GM21423 (cell line): ENCODE measurements around the gene FBXO27.
A peak's percentile ranks its signal among the peaks of the same experiment; 100 is the strongest.
"Not testable (repeated sequence)": the region's sequence is repeated elsewhere in the genome, so short reads cannot be mapped to it uniquely, and the experiment has no call there.

Source experiments
- ATAC-seq: cut with Tn5 transposase; IDR thresholded peaks from one replicate; pipeline ENCODE4 v1.9.1; 2021; ENCODE audit warnings: mild to moderate bottlenecking, moderate library complexity; ENCODE audit not compliant: unreplicated experiment

FBXO27 gene

DNA sequence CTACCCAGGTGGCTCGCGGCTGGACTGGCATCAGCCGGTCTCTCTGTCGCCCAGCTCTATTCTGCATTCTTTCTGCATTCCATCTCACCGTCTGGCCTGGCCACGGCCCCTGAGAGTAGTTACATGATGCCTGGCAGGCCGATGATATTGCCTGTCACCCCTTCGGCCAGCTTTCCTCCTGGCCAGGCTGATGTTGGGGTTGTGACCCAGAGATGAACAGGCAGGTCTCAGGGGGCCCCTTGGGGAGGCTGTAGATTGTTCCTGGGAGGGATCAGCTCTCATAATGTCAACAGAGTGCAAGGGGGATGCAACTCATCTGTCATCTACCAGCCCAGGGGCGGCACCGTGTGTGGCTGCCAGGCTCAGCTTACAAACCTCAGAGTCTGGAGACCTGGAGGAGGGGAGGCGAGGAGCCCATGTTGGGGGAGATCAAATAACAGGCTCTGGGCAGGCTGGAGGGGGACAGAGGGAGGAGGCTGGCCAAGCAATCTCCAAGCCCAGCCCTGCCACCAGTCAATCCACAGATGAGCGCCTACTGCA lies 43.2 kb downstream of the FBXO27 start:
- no peak for ATAC-seq

DNA sequence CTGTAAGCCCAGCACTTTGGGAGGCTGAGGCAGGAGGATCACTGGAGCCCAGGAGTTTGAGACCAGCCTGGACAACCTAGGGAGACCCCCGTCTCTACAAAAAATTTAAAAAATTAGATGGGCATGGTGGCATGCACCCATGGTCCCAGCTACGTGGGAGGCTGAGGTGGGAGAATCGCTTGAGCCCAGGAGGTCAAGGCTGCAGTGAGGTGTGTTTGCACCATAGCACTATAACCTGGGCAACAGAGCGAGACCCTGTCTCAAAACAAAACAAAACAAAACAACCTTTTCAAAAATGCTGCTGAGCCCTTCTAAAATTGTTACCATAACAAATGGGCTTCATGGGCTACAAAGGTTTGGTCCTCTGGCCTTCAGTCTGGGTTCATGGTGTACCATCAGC lies 43.7 kb downstream of the FBXO27 start:
- ATAC-seq = not testable (repeated sequence)

DNA sequence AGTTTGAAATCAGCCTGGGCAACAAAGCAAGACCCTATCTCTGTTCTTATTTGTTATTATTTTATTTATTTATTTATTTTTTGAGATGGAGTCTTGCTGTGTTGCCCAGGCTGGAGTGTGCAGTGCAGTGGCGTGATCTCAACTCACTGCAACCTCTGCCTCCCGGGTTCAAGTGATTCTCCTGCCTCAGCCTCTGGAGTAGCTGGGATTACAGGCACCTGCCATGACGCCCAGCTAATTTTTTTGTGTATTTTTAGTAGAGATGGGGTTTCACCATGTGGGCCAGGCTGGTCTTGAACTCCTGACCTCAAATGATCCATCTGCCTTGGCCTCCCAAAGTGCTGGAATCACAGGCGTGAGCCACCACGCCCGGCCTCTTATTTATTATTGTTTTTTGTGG lies 44.6 kb downstream of the FBXO27 start:
- ATAC-seq = not testable (repeated sequence)

DNA sequence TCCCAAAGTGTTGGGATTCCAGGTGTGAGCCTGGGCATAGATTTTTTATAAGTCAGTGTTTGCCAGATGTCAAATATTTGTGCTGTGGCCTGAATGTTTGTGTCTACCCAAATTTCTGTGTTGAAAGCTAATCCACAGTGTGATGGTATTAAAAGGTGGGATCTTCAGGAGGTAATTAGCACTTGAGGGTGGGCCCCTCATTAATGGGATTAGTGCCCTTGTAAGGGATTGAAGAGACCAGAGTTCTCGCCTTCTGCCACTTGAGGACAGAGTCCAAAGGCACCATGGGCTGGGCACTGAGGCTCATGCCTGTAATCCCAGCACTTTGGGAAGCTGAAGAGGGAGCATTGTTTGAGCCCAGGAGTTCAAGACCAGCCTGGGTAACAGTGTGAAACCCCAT lies 47.1 kb downstream of the FBXO27 start:
- no peak for ATAC-seq

DNA sequence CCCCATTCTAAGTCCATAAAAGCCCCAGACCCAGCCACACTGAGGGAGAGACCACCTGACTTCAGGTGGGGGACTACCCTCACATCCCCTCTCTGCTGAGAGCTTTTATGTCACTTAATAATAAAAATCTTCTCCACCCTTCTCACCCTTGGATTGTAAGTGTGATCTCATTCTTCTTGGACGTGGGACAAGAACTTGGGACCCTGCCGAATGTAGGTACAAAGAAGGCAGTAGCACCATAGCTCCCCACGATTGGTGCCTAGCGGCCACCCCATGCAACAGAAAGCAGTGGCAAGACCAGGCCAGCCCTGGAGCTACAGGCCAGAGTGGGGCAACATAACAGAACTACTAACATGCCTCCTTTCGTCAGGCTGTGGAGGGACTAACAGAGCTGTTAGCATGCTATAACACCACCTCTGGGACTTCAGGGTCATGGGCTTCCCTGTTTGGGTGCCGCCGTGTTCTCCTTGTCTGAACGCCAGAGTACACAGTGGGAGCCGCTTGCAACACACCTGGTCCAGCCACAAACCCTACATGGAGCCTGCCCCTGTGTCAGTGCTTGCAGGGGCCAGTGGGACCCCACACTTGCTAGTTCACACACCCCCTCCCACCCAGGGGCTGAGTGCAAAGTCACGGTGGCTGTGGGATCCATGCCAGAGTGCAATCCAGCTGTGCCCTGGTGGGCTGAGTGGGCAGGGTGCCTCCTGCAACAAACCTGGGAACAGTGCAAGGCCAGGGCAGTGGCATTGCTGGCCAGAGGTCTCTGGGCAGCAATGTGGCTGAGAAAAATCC lies 51.6 kb downstream of the FBXO27 start:
- ATAC-seq = no peak

DNA sequence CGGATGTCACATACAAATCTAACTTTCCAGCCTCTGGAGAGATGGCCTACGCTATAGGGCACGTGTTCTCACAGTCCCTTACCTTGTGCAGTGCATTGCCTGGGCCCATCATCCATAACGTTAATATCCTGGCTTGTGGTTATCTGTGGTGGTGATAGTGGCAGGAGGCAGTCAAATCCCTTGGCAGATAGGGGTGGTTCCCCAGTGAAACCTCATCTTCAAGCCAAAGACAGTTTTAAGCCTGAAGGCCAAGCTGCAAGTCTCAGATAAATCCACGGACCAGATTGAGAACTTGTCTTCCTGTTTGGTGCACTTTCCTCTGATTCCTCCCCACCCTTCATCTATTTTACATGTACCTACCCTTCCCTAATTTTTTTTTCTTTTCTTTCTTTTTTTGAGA lies 52.5 kb downstream of the FBXO27 start:
- no peak for ATAC-seq

DNA sequence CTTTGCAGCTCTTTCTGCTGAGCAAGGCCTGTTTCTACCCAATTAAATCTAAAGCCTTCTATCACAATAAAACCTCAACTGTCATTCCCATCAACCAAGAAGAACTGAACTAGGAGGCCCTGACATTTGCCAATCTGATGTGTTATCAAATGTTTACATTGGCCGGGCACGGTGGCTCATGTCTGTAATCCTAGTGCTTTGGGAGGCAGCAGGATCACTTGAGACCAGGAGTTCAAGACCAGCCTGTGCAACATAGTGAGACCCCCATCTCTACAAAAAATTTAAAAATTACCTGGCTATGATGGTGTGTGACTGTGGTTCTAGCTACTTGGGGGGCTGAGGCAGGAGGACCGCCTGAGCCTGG lies 54.0 kb downstream of the FBXO27 start:
- ATAC-seq = no peak

DNA sequence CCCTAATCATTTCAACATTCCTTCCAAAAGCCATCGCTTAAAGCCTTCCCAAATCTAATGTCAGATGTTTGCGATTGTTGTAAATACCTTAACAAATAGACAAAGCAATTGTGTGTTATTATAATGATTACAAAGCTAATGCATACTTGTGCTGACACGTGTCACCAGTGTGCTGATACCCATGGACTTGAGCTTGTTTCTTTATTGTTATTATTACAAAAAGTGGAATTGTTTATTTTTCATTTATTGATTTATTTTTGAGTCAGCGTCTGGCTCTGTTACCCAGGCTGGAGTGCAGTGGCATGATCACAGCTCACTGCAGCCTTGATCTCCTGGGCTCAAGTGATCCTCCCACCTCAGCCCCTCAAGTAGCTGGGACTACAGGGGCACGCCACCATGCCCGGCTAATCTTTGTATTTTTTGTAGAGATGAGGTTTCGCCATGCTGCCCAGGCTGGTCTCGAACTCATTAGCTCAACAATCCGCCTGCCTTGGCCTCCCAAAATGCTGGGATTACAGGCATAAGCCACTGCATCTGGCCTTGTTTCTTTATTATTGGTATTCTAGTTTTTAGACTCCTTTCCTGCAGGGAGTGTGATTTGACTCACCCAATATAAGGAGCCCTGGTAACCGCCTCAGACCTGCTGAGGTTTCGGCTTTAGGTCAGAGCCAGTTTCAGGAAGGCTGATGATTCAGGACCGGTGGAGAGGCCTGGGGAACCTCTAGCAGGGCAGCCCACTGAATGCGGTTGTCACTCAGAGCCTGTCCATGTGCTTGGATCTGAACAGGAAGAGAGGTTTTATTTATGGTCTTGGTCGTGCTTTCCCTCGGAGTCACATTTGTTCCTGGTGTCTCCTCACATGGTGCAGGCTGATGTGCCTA lies 54.7 kb downstream of the FBXO27 start:
- peak; percentile 72 for ATAC-seq

DNA sequence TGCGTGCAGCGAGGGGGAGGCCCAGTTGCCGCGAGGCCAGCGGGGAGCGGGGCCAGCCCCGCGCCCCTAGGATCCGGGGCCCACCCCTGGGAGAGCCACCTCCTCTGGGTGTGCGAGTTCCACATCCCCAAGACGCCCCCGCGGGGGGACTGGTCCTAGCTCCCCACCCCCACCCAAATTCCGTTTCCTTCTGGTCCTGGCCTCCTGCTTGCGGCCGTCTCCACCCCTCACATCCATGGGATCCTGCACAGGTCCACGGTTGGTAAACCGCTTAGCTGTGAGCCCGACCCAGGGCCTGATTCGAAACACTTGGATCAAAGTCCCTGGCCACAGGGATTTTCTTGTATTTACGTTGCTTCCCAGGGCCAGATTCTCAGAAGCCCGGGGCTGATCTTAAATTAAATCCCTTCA lies 56.5 kb downstream of the FBXO27 start:
- no peak for ATAC-seq

DNA sequence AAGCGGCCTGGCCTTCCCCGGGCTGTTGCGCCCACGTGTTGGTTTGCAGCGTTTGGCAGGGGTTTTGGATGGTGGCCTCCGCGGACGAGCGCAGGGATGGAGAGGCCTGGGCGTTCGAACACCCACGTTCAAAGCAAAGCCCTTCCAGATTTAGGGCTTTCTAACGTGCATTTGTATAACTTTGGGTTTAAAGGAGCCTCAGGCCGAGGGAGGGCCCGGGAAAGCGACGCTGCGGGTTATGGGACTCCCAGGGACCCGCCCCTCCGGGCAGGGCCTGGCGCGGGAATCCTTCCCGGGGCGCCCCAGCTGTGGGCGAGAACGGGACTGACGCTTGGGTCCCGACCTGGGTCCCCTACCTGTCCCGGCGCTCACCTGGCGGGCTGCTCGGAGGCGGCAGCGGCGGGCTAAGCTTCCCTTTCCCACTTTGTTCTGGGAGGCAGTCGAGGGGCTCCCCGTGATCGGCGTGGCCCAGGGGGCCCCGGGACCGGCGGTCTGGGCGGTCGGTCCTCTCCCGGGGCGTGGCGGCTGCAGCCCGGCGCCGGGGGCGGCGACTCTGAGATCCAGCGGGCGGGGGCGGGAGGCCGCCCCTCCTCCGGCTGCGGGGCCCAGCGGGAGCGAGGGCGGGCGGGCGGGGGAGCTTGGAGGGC lies 57.0 kb downstream of the FBXO27 start, which contains the start of gene FBXO17:
Gene FBXO17, minus strand, starts transcription at position 529 of the 647 bp plus-strand sequence. CDS start 25,423 bp downstream, outside the sequence.
- ATAC-seq = no peak

DNA sequence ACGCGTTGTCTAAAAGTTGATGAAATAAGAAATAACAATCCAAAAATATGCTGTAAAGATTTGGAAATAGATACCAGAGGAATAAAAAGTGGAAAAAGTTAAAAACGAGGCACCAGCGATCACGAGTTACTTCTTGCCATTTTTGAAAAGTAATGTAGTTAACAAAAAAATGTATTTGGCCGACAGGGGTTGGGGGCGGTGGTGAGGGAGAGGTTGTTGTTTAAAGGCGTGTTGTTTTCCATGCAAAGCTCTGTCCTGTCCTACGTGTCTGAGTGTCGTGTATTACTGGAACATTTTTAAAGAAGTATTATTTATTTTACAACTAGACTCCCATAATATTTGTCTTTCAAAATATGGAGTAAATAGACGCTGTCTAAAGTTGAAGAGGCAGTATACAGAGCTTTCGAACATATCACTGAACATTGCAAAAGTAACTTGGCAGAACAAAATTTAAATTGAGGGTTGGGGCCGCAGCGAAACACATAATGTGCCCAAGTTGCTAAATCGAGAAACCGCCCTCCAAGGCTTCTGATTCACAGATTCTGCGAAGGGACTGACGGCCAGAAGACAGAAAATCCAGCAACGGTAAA lies 57.6 kb downstream of the FBXO27 start:
- no peak for ATAC-seq
